ENCODE data around the gene WDFY2. TPM values are rescaled to one million over a fixed set of nuclear protein-coding genes. Genes with fewer than 3 reads are reported as not detected.

The WDFY2 gene
- total and polyA plus RNA-seq, 10 of the 15 experiments (the other 5 are each of a cell fraction or from before 2014, with no cell fraction given) = 2.1 to 13.0 (median 8.1) TPM

GRCh38 chr13:51764184-51765141 lies 180.2 kb downstream of the WDFY2 start (continued):
- no peak for TF ChIP-seq TARDBP (IDR thresholded peaks at IDR 0.05; ENCODE audit: borderline replicate concordance)
- no peak for TF ChIP-seq PAX8 (IDR thresholded peaks at IDR 0.05)
- no peak for TF ChIP-seq ZBTB4 (CRISPR knock-in tag; IDR thresholded peaks at IDR 0.05)
- TF ChIP-seq CBX5 (IDR thresholded peaks at IDR 0.05; ENCODE audit: low read depth) = no peak
- TF ChIP-seq CBX3 (IDR thresholded peaks at IDR 0.05; ENCODE audit: borderline replicate concordance, low read depth) = no peak
- no peak for TF ChIP-seq IRF3 (IDR thresholded peaks at IDR 0.05)
- TF ChIP-seq NR2F1 (conservative IDR thresholded peaks at IDR 0.05) = peak; percentile 53
- no peak; the same call in 1 of the 2 replicates for TF ChIP-seq MTA2 (IDR thresholded peaks at IDR 0.05; ENCODE audit: low read depth)
- TF ChIP-seq, protein P1, sequence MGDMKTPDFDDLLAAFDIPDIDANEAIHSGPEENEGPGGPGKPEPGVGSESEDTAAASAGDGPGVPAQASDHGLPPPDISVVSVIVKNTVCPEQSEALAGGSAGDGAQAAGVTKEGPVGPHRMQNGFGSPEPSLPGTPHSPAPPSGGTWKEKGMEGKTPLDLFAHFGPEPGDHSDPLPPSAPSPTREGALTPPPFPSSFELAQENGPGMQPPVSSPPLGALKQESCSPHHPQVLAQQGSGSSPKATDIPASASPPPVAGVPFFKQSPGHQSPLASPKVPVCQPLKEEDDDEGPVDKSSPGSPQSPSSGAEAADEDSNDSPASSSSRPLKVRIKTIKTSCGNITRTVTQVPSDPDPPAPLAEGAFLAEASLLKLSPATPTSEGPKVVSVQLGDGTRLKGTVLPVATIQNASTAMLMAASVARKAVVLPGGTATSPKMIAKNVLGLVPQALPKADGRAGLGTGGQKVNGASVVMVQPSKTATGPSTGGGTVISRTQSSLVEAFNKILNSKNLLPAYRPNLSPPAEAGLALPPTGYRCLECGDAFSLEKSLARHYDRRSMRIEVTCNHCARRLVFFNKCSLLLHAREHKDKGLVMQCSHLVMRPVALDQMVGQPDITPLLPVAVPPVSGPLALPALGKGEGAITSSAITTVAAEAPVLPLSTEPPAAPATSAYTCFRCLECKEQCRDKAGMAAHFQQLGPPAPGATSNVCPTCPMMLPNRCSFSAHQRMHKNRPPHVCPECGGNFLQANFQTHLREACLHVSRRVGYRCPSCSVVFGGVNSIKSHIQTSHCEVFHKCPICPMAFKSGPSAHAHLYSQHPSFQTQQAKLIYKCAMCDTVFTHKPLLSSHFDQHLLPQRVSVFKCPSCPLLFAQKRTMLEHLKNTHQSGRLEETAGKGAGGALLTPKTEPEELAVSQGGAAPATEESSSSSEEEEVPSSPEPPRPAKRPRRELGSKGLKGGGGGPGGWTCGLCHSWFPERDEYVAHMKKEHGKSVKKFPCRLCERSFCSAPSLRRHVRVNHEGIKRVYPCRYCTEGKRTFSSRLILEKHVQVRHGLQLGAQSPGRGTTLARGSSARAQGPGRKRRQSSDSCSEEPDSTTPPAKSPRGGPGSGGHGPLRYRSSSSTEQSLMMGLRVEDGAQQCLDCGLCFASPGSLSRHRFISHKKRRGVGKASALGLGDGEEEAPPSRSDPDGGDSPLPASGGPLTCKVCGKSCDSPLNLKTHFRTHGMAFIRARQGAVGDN (IDR thresholded peaks at IDR 0.05) = peak; percentile 15; the same call in 1 of the 2 replicates
- TF ChIP-seq, protein P2, sequence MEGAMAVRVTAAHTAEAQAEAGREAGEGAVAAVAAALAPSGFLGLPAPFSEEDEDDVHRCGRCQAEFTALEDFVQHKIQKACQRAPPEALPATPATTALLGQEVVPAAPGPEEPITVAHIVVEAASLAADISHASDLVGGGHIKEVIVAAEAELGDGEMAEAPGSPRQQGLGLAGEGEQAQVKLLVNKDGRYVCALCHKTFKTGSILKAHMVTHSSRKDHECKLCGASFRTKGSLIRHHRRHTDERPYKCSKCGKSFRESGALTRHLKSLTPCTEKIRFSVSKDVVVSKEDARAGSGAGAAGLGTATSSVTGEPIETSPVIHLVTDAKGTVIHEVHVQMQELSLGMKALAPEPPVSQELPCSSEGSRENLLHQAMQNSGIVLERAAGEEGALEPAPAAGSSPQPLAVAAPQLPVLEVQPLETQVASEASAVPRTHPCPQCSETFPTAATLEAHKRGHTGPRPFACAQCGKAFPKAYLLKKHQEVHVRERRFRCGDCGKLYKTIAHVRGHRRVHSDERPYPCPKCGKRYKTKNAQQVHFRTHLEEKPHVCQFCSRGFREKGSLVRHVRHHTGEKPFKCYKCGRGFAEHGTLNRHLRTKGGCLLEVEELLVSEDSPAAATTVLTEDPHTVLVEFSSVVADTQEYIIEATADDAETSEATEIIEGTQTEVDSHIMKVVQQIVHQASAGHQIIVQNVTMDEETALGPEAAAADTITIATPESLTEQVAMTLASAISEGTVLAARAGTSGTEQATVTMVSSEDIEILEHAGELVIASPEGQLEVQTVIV (IDR thresholded peaks at IDR 0.05; ENCODE audit: borderline replicate concordance, partially characterized antibody) = no peak
- TF ChIP-seq ZZZ3 (IDR thresholded peaks at IDR 0.05; ENCODE audit: control insufficient read depth, insufficient read length, low read depth) = no peak

All from GM12878 (cell line).